SU-DHL-6 (cell line): ENCODE measurements around the gene RHOB.

Experiments
- H2AFZ ChIP-seq: fragments of 200-600 bp; sonication (generic); 2 replicates; pipeline ENCODE4 v1.6.1; 2014; ENCODE audit warnings: low read depth, mild to moderate bottlenecking, moderate library complexity, mixed read lengths, antibody characterized with exemption, low read length; ENCODE audit not compliant: severe bottlenecking
- H3F3A ChIP-seq: fragments of 200-600 bp; shearing (Covaris generic); 2 replicates; pipeline ENCODE4 v1.6.0; 2016; ENCODE audit warnings: antibody characterized with exemption, mild to moderate bottlenecking; ENCODE audit not compliant: insufficient read depth
- H3K27ac ChIP-seq: fragments of 200-600 bp; sonication (generic); 2 replicates; pipeline ENCODE4 v1.5.1; 2016; ENCODE audit warnings: low read depth, mild to moderate bottlenecking, low read length, moderate library complexity, mixed read lengths
- H3K27me3 ChIP-seq: fragments of 200-600 bp; sonication (generic), shearing (Covaris generic); 2 replicates; pipeline ENCODE4 v1.6.0; 2014; ENCODE audit warnings: mild to moderate bottlenecking, low read length
- H3K36me3 ChIP-seq: fragments of 200-600 bp; sonication (generic); 2 replicates; pipeline ENCODE4 v1.6.1; 2014; ENCODE audit warnings: mild to moderate bottlenecking, low read length, mixed read lengths
- H3K4me2 ChIP-seq: fragments of 300-600, 200-600 bp; shearing (Covaris generic), sonication (generic); 2 replicates; pipeline ENCODE4 v1.6.0; 2014; ENCODE audit warnings: low read length, low read depth, mild to moderate bottlenecking; ENCODE audit not compliant: poor library complexity, severe bottlenecking
- H3K4me3 ChIP-seq: fragments of 200-600 bp; sonication (generic); 2 replicates; pipeline ENCODE4 v1.5.1; 2014; ENCODE audit warnings: antibody characterized with exemption, low read length, mild to moderate bottlenecking, mixed read lengths; ENCODE audit not compliant: insufficient read depth, poor library complexity, severe bottlenecking
- H3K79me2 ChIP-seq: fragments of 200-600 bp; sonication (generic); 2 replicates; pipeline ENCODE4 v1.6.1; 2014; ENCODE audit warnings: mild to moderate bottlenecking, low read length, moderate library complexity; ENCODE audit not compliant: insufficient read depth
- H3K9ac ChIP-seq: fragments of 200-600 bp; sonication (generic); 2 replicates; pipeline ENCODE4 v1.7.0; 2014; ENCODE audit warnings: mild to moderate bottlenecking, low read length
- H3K9me2 ChIP-seq: fragments of 200-600 bp; sonication (generic); replicated peaks from 2 replicates; pipeline ENCODE4 v1.6.1; 2014; ENCODE audit warnings: low read length; ENCODE audit not compliant: insufficient read depth
- H3K9me3 ChIP-seq: fragments of 200-600 bp; sonication (generic); 2 replicates; pipeline ENCODE4 v1.6.1; 2014; ENCODE audit warnings: low read length, mixed read lengths; ENCODE audit not compliant: insufficient read depth
- H4K20me1 ChIP-seq: fragments of 200-600 bp; sonication (generic); 2 replicates; pipeline ENCODE4 v1.6.1; 2014; ENCODE audit warnings: low read depth, mild to moderate bottlenecking, antibody characterized with exemption, low read length, moderate library complexity, mixed read lengths
- CTCF ChIP-seq: fragments of 200-600 bp; sonication (generic); IDR thresholded peaks from one replicate; pipeline ENCODE4 v1.5.1; 2017; ENCODE audit warnings: antibody characterized with exemption, mild to moderate bottlenecking, low read length, moderate library complexity; ENCODE audit not compliant: insufficient read depth, poor library complexity, severe bottlenecking
- EZH2phosphoT487 ChIP-seq: fragments of 200-600 bp; sonication (generic), shearing (Covaris generic); conservative IDR thresholded peaks from 2 replicates; pipeline ENCODE4 v1.6.1; 2018; ENCODE audit warnings: mild to moderate bottlenecking, antibody characterized with exemption, low read length, moderate library complexity, mixed read lengths

The RHOB gene

GRCh38 chr2:20453087-20453486, 6.2 kb downstream of the RHOB start:
- Histone ChIP-seq H3K9ac (no peak overlapping the region), H3K27ac (no peak overlapping the region), H3K4me3 (no peak overlapping the region), H3K27me3 (no peaks in the 10 kb centered on the region), H4K20me1 (no peaks in the 10 kb centered on the region), H3K79me2 (no peaks in the 10 kb centered on the region), H3K36me3 (no peaks in the 10 kb centered on the region), H3K9me3 (no peaks in the 10 kb centered on the region), H3F3A (no peaks in the 10 kb centered on the region), H3K9me2 (no peaks in the 10 kb centered on the region), H2AFZ (no peak overlapping the region), H3K4me2 (no peak overlapping the region)
- no peak for TF ChIP-seq EZH2phosphoT487
- TF ChIP-seq CTCF, result no peak

- TF ChIP-seq EZH2phosphoT487 (no peak), CTCF (no peak)
These were observed 7.4 kb downstream of the RHOB start for GRCh38 chr2:20454036-20454981.

GRCh38 chr2:20455076-20455587, 8.3 kb downstream of the RHOB start:
- no peaks in the 10 kb centered on the region for H3K27me3 ChIP-seq

More at GRCh38 chr2:20454036-20454981, 7.4 kb downstream of the RHOB start:
- no peaks in the 10 kb centered on the region for H3K36me3 ChIP-seq
- no peak overlapping the region for H3K4me3 ChIP-seq
- no peaks in the 10 kb centered on the region for H3K9me3 ChIP-seq
- H3K27me3 ChIP-seq, result no peaks in the 10 kb centered on the region
- H3K4me2 ChIP-seq, result no peak overlapping the region
- no peaks in the 10 kb centered on the region for H3F3A ChIP-seq
- no peak overlapping the region for H2AFZ ChIP-seq
- H3K27ac ChIP-seq, result no peak overlapping the region
- no peaks in the 10 kb centered on the region for H4K20me1 ChIP-seq
- no peak overlapping the region for H3K9ac ChIP-seq
- no peaks in the 10 kb centered on the region for H3K9me2 ChIP-seq
- H3K79me2 ChIP-seq, result no peaks in the 10 kb centered on the region

More at GRCh38 chr2:20455076-20455587, 8.3 kb downstream of the RHOB start:
- H4K20me1 ChIP-seq, result no peaks in the 10 kb centered on the region
- no peak overlapping the region for H3K9ac ChIP-seq
- no peak overlapping the region for H3K4me2 ChIP-seq
- H3K36me3 ChIP-seq, result no peaks in the 10 kb centered on the region
- H3K9me2 ChIP-seq, result no peaks in the 10 kb centered on the region
- no peak overlapping the region for H3K4me3 ChIP-seq
- no peak overlapping the region for H2AFZ ChIP-seq
- no peaks in the 10 kb centered on the region for H3K79me2 ChIP-seq
- no peaks in the 10 kb centered on the region for H3K9me3 ChIP-seq
- H3K27ac ChIP-seq, result no peak overlapping the region
- no peaks in the 10 kb centered on the region for H3F3A ChIP-seq
- TF ChIP-seq CTCF (no peak), EZH2phosphoT487 (no peak)
